A549 (cell line): Measurements from ENCODE around the gene CEP135. TPM values are rescaled to one million over a fixed set of nuclear protein-coding genes. Genes with fewer than 3 reads are reported as not detected.

Experiments used
- ATAC-seq, 2 experiments: fragments of 200-7000 bp in 1 of 2; fragments of >200 bp in 1 of 2; cut with Nextera tagmentation in 1 of 2; cut with Tn5 transposase in 1 of 2; 3 replicates each; pipeline versions ENCODE4 v1.8.0 to v1.9.1; 2018 to 2020; ENCODE audit warnings: mild to moderate bottlenecking in 1 of 2, moderate library complexity in 1 of 2
- CTCF ChIA-PET: fragments of 300-600 bp; sonication (Branson Sonifier 250); formaldehyde crosslinking; extraction: SDS; loops from one replicate; lab custom pipeline; 2021; ENCODE audit warnings: antibody characterized with exemption, inconsistent platforms; lab: Yijun Ruan, JAX
- POLR2A ChIA-PET: fragments of 350-600 bp; formaldehyde crosslinking; extraction: SDS; loops from one replicate; lab custom pipeline; 2021; ENCODE audit warnings: antibody characterized with exemption, inconsistent platforms; lab: Yijun Ruan, JAX
- DNase-seq, 2 experiments: peaks; one replicate each; pipeline versions ENCODE4 v3.0.0 to v3.0.0-alpha.2; 2011 to 2016; ENCODE audit warnings: low read depth in 1 of 2, low spot score in 1 of 2
- FAIRE-seq: peaks from 2 replicates; lab custom pipeline; 2011; peaks lifted over from hg19 to GRCh38; lab: Jason Lieb, UNC
- H3K27ac ChIP-seq, 2 experiments: fragments of >200 bp; sonication (Bioruptor Twin); formaldehyde crosslinking; 3 replicates each; pipeline ENCODE4 v1.5.1; 2016 to 2017
- H3K4me1 ChIP-seq: fragments of >200 bp; sonication (Bioruptor Twin); formaldehyde crosslinking; 3 replicates; pipeline ENCODE4 v1.6.1; 2016
- H3K4me2 ChIP-seq: fragments of >200 bp; sonication (Bioruptor Twin); formaldehyde crosslinking; 3 replicates; pipeline ENCODE4 v1.6.1; 2016
- H3K4me3 ChIP-seq: fragments of >200 bp; sonication (Bioruptor Twin); formaldehyde crosslinking; 3 replicates; pipeline ENCODE4 v1.5.1; 2016
- H3K9me3 ChIP-seq: fragments of >200 bp; sonication (Bioruptor Twin); formaldehyde crosslinking; 3 replicates; pipeline ENCODE4 v1.6.1; 2016
- CBX8 ChIP-seq: fragments of 200-600 bp; sonication (generic); IDR thresholded peaks from 2 replicates; pipeline ENCODE4 v1.6.1; 2016
- ESRRA ChIP-seq: fragments of 150-350 bp; IDR thresholded peaks from 2 replicates; pipeline ENCODE4 v1.6.1; 2014; ENCODE audit warnings: mild to moderate bottlenecking, low read length, borderline replicate concordance
- GATA3 ChIP-seq: IDR thresholded peaks from 2 replicates; pipeline ENCODE4 v1.6.1; 2012; ENCODE audit warnings: borderline replicate concordance
- KDM1A ChIP-seq: fragments of 200-600 bp; sonication (generic); IDR thresholded peaks from 2 replicates; pipeline ENCODE4 v1.6.1; 2016; ENCODE audit warnings: low read depth, mild to moderate bottlenecking
- polyA plus RNA-seq, 4 experiments: library from polyadenylated mRNA; depleted of rRNA in 3 of 4; stranded (reverse); fragments of >200 nt; fragmentation: RNase III in 1 of 4; extraction: RNeasy Plus Mini Kit Qiagen cat#74134 plus additional on column Dnase treatment in 1 of 4; gene quantifications; 2 replicates in 3 of 4; 3 replicates in 1 of 4; pipeline ENCODE4 v1.2.3, GENCODE V29; 2011 to 2017

CEP135 gene
- polyA plus RNA-seq, 2 of the 4 experiments (the other 2 are of a cell fraction) = 7.3 to 10.6 TPM

DNA sequence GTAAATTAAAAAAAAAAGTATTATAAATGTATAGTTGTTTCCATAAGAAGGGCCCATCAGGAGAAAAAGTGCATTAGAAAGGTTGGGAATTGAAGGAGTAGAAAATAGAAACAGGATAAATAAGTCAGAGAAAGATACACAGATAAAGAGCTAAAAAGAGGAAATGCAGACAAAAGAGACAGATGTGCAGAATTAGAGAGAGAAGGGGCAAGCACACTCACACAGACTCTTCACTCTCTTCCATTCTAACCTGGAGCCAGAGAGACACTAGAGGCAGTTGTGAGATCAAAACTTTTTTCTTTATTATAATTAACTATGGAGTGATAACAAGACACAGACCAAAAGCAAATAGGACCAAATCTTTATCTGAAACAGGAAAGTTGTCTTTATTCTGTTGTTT, 134.1 kb downstream of the CEP135 start:
- Histone ChIP-seq H3K4me1 (no peaks in the 10 kb centered on the region), H3K4me3 (no peak overlapping the region), H3K9me3 (no peaks in the 10 kb centered on the region), H3K27ac (no peak overlapping the region), H3K4me2 (no peak overlapping the region)
- ChIA-PET CTCF (no interaction called here), POLR2A (no interaction called here)
- FAIRE-seq (no peak), ATAC-seq (no peak), DNase-seq (no peak)
- no peak for TF ChIP-seq GATA3
- no peak for TF ChIP-seq ESRRA
- no peak for TF ChIP-seq KDM1A
- TF ChIP-seq CBX8 = no peak

Other genes starting within 250 kb of the CEP135 start
- not detected in 2 replicates for gene EXOC1L, start 129.2 kb upstream of the CEP135 start, polyA plus RNA-seq (2011; rRNA removed)
- gene EXOC1L, start 129.2 kb upstream of the CEP135 start, polyA plus RNA-seq (2017; fragmentation: RNase III; extraction: RNeasy Plus Mini Kit Qiagen cat#74134 plus additional on column Dnase treatment) = not detected in 3 replicates
- 22.4 and 23.4 TPM in 2 replicates for gene EXOC1, start 95.3 kb upstream of the CEP135 start, polyA plus RNA-seq (2011; rRNA removed)
- 12.8 to 14.6 TPM (median 13.0 TPM) in 3 replicates for gene EXOC1, start 95.3 kb upstream of the CEP135 start, polyA plus RNA-seq (2017; fragmentation: RNase III; extraction: RNeasy Plus Mini Kit Qiagen cat#74134 plus additional on column Dnase treatment)